HepG2 (cell line): ENCODE results near the gene TRIM28. TPM values are rescaled to one million over a fixed set of nuclear protein-coding genes. Genes with fewer than 3 reads are reported as not detected.

ENCODE experiments used
- CC2D1A ChIP-seq: sonication (generic); formaldehyde crosslinking; IDR thresholded peaks from 2 replicates; pipeline ENCODE4 v1.8.1; 2023; ENCODE audit warnings: mild to moderate bottlenecking, missing genetic modification reagents
- DPF2 ChIP-seq: sonication (generic); formaldehyde crosslinking; IDR thresholded peaks from 2 replicates; pipeline ENCODE4 v1.4.0; 2020; ENCODE audit warnings: mild to moderate bottlenecking, low read depth, missing genetic modification reagents, borderline replicate concordance
- E2F2 ChIP-seq: sonication (generic); formaldehyde crosslinking; IDR thresholded peaks from 2 replicates; pipeline ENCODE4 v1.4.0; 2020; ENCODE audit warnings: missing genetic modification reagents, borderline replicate concordance
- HNF1B ChIP-seq: sonication (generic); formaldehyde crosslinking; IDR thresholded peaks from 2 replicates; pipeline ENCODE4 v1.5.1; 2020; ENCODE audit warnings: mild to moderate bottlenecking, moderate library complexity, missing genetic modification reagents
- MXI1 ChIP-seq: IDR thresholded peaks from 3 replicates; pipeline ENCODE4 v1.6.1; 2012; ENCODE audit warnings: low read depth, low read length, inconsistent platforms, borderline replicate concordance
- NAIF1 ChIP-seq: sonication (generic); formaldehyde crosslinking; IDR thresholded peaks from 2 replicates; pipeline ENCODE4 v1.5.0; 2020; ENCODE audit warnings: mild to moderate bottlenecking, missing genetic modification reagents, borderline replicate concordance
- NPAS2 ChIP-seq: sonication (generic); formaldehyde crosslinking; IDR thresholded peaks from 2 replicates; pipeline ENCODE4 v1.8.0; 2022; ENCODE audit warnings: mild to moderate bottlenecking, missing genetic modification reagents, borderline replicate concordance
- PAF1 ChIP-seq: IDR thresholded peaks from 2 replicates; pipeline ENCODE4 v1.6.1; 2016; ENCODE audit warnings: missing genetic modification reagents, missing compliant biosample characterization
- PHF8 ChIP-seq: sonication (generic); formaldehyde crosslinking; IDR thresholded peaks from 2 replicates; pipeline ENCODE4 v1.5.0; 2020; ENCODE audit warnings: missing genetic modification reagents
- RAD51 ChIP-seq: fragments of 450-650 bp; IDR thresholded peaks from 2 replicates; pipeline ENCODE4 v1.6.1; 2016; ENCODE audit warnings: borderline replicate concordance
- RERE ChIP-seq: IDR thresholded peaks from 2 replicates; pipeline ENCODE4 v1.6.1; 2016; ENCODE audit warnings: low read depth, missing genetic modification reagents, missing compliant biosample characterization
- SMAD3 ChIP-seq: sonication (generic); formaldehyde crosslinking; IDR thresholded peaks from 2 replicates; pipeline ENCODE4 v1.4.0; 2020; ENCODE audit warnings: missing genetic modification reagents
- TAF1 ChIP-seq: sonication (generic); formaldehyde crosslinking; IDR thresholded peaks from 2 replicates; pipeline ENCODE4 v1.4.0; 2020; ENCODE audit warnings: missing genetic modification reagents
- TBP ChIP-seq: sonication (generic); formaldehyde crosslinking; IDR thresholded peaks from 2 replicates; pipeline ENCODE4 v1.5.0; 2020; ENCODE audit warnings: missing genetic modification reagents
- YEATS2 ChIP-seq: sonication (generic); formaldehyde crosslinking; IDR thresholded peaks from 2 replicates; pipeline ENCODE4 v1.4.0; 2020; ENCODE audit warnings: missing genetic modification reagents, borderline replicate concordance
- ZBTB1 ChIP-seq: sonication (generic); formaldehyde crosslinking; IDR thresholded peaks from 2 replicates; pipeline ENCODE4 v1.4.0; 2020; ENCODE audit warnings: missing genetic modification reagents, borderline replicate concordance
- ZFY ChIP-seq: sonication (generic); formaldehyde crosslinking; IDR thresholded peaks from 2 replicates; pipeline ENCODE4 v1.4.0; 2020; ENCODE audit warnings: missing genetic modification reagents
- ZNF615 ChIP-seq: sonication (generic); formaldehyde crosslinking; IDR thresholded peaks from 2 replicates; pipeline ENCODE4 v1.5.0; 2020; ENCODE audit warnings: mild to moderate bottlenecking, missing genetic modification reagents, borderline replicate concordance
- polyA plus RNA-seq, 8 experiments: library from polyadenylated mRNA; depleted of rRNA in 3 of 8; stranded (reverse) in 7 of 8; unstranded in 1 of 8; fragments of >200 nt; fragmentation: Illumina TruSeq in 4 of 8; extraction: Trizol in 4 of 8; gene quantifications; 2 replicates each; pipeline versions ENCODE4 v1.2.1 to v1.2.3, GENCODE V29; 2011 to 2016; ENCODE audit warnings: low read depth in 4 of 8, missing spikeins in 1 of 8, mixed read lengths in 1 of 8; ENCODE audit not compliant: insufficient read depth in 1 of 8
- total RNA-seq, 5 experiments: library from RNA; depleted of rRNA; stranded (reverse); fragments of >200 nt; fragmentation: Illumina TruSeq; extraction: Trizol; gene quantifications; 2 replicates each; pipeline ENCODE4 v1.2.3, GENCODE V29; 2016; ENCODE audit warnings: low read depth in 1 of 5
- TF ChIP-seq, protein P1 (sequence below): sonication (generic); formaldehyde crosslinking; IDR thresholded peaks from 2 replicates; pipeline ENCODE4 v1.5.0; 2020; ENCODE audit warnings: missing genetic modification reagents

Gene TRIM28
- total and polyA plus RNA-seq, 2 of the 13 experiments (the other 11 are each of a cell fraction or from before 2014, with no cell fraction given) = 361 to 439 TPM

GRCh38 chr19:58554494-58555368, 10.9 kb downstream of the TRIM28 start, which contains the start of gene CHMP2A (continued):
- TF ChIP-seq HNF1B (CRISPR knock-in tag) = peak; percentile 83
- TF ChIP-seq SMAD3 = no peak
- peak; percentile 64; the same call in 1 of the 2 replicates for TF ChIP-seq YEATS2
- peak; percentile 49; the same call in 1 of the 2 replicates for TF ChIP-seq PHF8
- TF ChIP-seq TAF1 (CRISPR knock-in tag) = no peak
- TF ChIP-seq NPAS2 (CRISPR knock-in tag) = no peak
- no peak for TF ChIP-seq PAF1 (CRISPR knock-in tag)
- no peak for TF ChIP-seq ZBTB1 (CRISPR knock-in tag)
- no peak for TF ChIP-seq TBP (CRISPR knock-in tag)
- no peak for TF ChIP-seq DPF2 (CRISPR knock-in tag)
- TF ChIP-seq RAD51 = no peak
- no peak for TF ChIP-seq E2F2 (CRISPR knock-in tag)
- no peak for TF ChIP-seq ZNF615
- peak; percentile 64 for TF ChIP-seq ZFY (CRISPR knock-in tag)
- no peak for TF ChIP-seq RERE (CRISPR knock-in tag)
- no peak for TF ChIP-seq NAIF1 (CRISPR knock-in tag)
- TF ChIP-seq CC2D1A = no peak
- peak; percentile 58; the same call in 1 of the 3 replicates for TF ChIP-seq MXI1
- TF ChIP-seq, protein P1, sequence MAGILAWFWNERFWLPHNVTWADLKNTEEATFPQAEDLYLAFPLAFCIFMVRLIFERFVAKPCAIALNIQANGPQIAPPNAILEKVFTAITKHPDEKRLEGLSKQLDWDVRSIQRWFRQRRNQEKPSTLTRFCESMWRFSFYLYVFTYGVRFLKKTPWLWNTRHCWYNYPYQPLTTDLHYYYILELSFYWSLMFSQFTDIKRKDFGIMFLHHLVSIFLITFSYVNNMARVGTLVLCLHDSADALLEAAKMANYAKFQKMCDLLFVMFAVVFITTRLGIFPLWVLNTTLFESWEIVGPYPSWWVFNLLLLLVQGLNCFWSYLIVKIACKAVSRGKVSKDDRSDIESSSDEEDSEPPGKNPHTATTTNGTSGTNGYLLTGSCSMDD = no peak
